SK-N-SH (cell line): Measurements from ENCODE around the gene HMGXB3.

Source experiments
- MXI1 ChIP-seq: IDR thresholded peaks from 2 replicates; pipeline ENCODE4 v1.6.1; 2012; ENCODE audit warnings: mild to moderate bottlenecking, low read depth, low read length, improper control_type of control experiment
- POLR2AphosphoS5 ChIP-seq: IDR thresholded peaks from 2 replicates; pipeline ENCODE4 v1.6.1; 2012; ENCODE audit warnings: low read depth, low read length

- no peak for TF ChIP-seq MXI1
- no peak for TF ChIP-seq POLR2AphosphoS5
Measured at GRCh38 chr5:150082374-150082773, 81.8 kb downstream of the HMGXB3 start.
